Brain pericyte (primary cell): Measurements from ENCODE around the gene FLT3LG.

Source experiments
- DNase-seq: peaks from one replicate; pipeline ENCODE4 v3.0.0-alpha.2; 2012; ENCODE audit warnings: low read depth, low spot score

Gene FLT3LG, protein sequence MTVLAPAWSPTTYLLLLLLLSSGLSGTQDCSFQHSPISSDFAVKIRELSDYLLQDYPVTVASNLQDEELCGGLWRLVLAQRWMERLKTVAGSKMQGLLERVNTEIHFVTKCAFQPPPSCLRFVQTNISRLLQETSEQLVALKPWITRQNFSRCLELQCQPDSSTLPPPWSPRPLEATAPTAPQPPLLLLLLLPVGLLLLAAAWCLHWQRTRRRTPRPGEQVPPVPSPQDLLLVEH

DNA sequence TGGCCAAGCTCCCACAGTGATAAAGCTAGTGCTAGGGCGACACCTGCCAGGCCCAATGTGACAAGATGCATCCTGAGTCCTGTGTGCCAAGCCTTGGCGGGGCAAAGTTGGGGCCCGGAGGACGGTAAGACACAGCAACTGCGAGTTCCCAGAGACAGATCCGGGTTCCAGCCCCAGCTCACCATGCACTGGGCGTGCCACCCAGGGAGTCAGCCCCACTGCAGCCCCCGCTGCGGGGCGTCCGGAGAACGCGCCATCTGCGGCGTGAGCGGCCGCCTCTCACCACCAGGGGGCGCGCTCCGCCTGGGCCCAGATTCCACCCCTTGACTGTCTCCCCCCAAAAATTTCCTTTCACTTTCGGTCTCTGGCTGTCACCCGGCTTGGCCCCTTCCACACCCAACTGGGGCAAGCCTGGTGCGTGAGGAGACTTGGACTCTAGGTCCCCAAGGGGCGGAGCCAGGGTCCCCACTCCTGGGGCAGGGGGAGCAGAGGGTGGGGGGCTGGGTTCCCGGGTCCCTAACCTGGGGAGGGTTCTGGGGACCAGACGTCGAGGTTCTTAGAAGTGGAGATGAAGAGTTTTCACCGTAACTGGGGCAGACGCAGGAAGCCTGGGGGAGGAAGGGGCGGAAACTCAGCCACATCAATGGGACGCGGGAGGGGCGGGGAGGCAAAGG lies at the start of gene FLT3LG:
FLT3LG (plus strand) TSS at position 348 of the 674 bp plus-strand sequence. CDS start 425 bp downstream, outside the sequence.
- DNase-seq = no peak

DNA sequence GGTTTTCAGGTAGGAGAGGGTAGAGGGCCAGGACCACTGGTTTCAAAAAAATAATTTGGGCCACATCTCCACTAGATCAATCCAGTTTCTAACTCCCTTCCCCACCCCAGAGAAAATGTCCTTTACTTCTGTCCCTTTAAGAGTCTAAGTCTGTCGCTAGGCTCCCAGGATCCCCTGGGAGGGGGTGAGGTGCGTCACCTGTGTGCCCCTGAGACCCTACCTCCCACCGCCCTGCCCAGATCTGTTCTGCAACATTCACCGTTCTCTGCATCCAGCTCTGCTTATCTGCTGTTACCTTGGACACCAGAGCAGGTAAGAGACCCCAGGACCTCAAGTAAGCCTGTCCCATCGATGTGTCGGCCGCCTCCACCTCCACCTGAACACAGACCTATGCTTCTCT lies 48.8 kb upstream of the FLT3LG start, which contains the start of gene GFY:
GFY (plus strand) TSS at position 211 of the 400 bp plus-strand sequence. CDS start 1,043 bp downstream, outside the sequence.
- DNase-seq = no peak

DNA sequence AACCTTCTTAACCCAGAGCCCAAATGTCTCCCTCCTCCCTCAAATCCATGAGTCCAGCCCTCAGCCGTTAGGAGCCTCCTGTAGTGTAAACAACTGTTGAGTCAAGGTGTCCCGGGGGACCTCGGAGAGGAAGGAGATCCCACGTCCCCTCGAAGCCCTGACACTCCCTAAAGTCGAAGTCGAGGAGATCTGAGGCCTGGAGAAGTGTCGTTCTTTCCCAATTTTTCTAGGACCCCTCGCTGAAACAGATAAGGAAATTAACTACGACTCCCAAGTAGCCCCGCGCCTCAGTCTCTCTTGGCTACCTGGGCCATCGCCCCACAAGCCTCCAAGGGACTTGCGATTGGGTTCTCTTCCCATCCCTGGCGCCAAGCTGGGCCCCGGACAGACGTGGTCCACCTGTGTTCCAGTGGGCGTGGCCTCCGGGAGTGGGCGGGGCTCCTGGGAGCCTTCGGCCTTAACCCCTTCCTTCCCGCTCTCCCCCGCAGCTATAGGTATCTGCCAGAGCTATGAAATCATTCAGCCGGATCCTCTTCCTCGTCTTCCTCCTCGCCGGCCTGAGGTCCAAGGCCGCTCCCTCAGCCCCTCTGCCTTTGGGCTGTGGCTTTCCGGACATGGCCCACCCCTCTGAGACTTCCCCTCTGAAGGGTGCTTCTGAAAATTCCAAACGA lies 48.0 kb upstream of the FLT3LG start:
- DNase-seq = no peak

DNA sequence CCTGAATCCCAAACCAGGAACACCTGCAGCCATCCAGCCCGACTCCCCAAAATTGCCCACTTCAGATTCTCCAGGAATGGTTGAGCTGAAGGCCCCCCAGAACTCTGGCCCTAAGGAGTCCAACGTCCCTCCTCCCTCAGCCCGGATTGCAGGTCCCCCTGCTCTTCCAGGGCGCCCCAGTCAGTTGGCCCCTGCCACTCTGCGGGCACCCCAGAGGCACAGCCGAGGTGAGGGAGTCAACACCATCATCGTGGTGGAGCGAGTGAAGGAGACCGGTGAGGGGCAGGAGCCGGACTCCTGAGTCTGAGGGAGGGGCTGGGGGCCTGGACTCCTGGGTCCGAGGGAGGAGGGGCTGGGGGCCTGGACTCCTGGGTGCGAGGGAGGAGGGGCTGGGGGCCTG lies 46.7 kb upstream of the FLT3LG start:
- no peak for DNase-seq

DNA sequence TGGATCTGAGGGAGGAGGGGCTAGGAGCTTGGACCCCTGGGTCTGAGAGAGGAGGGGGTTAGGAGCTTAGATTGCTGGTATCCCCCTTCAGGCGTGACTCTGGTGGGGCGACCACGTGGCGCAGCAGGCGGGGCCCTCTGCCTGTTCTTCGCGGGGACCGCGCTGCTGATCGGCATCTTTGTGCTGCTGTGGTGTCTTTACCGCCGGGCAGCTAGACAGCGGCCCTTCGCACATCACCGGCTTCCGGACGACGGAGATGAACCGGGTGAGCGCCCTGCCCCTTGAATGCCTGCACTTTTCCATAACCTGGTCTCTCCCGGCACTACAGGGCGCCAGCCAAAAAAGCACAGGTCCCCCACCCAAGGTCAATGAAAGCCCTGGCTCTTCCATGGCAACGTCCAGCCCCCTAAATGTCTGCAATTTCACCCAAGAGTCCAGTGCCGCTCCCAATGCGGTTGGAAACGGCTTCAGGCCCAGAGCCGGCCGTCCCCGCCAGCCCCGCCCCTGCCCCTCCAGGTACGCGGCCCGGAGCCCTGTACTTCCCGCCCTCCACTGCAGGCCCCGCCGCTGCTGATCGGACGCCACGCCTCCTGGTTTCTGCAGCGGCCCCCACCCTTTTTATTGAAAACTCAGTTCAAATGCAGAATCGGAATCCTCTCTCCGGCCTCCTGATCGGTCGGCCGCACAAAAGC lies 46.0 kb upstream of the FLT3LG start:
- DNase-seq = no peak

DNA sequence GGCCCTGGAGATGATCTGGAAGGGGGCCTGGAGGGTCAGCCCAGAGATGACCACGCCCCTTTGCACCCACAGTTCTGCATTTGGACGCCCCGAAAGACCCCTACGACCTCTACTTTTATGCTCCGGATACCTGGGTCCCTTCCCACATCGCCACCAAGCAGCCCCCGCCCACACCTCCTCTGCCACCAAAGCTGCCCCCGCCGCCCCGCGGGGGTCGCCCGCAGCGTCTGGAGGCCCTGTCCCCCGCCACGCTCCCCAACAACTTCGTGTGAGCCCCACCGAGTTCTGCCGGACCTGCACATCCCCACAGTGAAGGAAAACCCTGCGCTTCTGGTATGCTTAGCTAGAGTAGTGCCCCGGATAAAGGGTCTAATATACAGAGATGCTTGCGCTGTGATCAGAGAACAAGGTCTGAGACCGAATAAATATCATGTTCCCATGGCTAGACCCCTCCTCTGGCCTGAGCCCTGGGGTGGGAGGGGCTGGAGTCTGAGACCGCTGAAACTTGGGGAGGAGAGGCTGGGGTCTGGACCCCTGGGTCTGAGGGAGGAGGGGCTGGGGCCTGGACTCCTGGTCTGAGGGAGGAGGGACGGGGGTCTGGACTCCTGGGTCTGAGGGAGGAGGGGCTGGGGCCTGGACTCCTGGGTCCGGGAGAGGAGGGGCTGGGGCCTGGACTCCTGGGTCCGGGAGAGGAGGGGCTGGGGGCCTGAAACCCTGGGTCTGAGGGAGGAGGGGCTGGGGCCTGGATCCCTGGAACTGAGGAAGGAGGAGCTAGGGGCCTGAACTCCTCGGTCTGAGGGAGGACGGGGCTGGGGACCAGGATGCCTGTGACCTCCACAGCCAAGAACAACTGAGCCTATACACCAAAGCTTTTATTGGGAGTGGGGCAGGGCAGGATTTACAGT lies 45.2 kb upstream of the FLT3LG start:
- no peak for DNase-seq

DNA sequence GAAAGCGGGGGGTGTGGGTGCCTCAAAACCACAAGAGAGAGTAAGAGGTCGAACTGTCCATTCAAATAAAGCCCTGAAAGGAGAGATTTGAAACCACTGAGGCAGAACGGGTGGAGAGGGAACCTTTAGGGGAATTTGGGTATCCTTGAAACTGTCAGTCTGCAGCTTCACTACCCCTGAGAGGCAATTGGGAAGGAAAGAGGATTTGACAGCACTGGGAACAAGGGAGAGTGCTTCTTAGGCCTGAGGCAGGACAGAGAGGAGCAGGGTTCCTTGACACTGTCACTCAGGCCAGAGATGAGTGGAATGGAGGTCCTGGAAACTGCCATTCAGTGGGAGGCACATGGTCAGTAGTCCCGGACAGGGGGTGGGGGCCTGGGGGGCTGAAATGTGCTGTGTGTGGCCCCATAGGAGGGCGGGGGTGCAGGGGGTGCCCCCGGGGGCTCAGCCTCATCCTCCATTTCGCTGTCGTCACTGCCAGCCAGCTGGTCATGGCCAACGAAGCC lies 43.8 kb upstream of the FLT3LG start:
- no peak for DNase-seq

DNA sequence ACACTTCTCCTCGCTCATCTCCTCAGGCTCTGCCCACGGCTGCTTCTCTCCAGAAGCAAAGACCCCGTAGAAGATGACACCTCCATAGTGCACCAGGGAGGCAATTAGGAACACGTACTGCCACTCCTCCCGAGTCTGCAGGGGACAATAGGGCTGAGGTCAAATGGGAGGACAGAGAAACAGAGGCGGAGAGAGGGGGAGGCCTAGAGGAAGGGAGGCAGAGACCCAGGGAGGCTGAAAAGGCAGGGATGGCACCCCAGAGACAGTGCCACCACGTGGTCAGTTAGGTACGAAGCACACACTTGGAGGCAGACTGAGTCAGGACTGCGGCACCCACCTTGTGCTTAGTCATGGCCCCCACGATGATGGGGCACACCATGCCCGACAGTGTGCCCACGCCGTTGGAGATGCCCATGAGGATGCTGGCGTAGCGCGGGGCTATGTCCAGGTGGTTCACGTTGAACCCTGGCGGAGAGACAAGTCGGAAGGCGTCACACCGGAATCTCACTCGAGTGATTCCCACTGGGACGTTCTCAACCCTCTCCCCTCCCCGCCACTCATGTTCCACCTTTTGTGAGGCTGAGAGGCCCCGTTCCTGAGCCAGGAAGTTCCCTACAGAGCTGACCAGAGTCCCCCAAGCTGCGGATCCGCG lies 43.2 kb upstream of the FLT3LG start:
- no peak for DNase-seq

DNA sequence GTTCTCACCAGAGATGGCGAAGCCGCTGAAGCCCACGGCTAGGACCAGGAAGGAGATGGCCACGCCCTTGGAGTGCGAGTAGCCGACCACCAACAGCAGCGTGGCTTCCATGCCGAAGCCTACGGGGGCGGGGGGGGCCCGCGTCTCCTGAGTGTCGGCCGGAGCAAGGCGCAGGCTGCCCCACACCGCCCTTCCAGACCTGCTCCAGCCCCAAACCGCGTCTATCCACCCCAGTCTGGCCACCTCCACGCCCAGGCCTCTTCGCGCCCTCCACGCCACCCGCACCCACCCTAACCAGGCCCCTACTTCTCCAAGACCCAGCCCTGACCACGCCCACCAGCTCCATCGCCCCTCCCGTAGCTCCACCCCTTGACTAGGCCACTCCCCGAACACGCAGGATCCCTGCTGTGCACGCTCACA lies 42.7 kb upstream of the FLT3LG start:
- no peak for DNase-seq

DNA sequence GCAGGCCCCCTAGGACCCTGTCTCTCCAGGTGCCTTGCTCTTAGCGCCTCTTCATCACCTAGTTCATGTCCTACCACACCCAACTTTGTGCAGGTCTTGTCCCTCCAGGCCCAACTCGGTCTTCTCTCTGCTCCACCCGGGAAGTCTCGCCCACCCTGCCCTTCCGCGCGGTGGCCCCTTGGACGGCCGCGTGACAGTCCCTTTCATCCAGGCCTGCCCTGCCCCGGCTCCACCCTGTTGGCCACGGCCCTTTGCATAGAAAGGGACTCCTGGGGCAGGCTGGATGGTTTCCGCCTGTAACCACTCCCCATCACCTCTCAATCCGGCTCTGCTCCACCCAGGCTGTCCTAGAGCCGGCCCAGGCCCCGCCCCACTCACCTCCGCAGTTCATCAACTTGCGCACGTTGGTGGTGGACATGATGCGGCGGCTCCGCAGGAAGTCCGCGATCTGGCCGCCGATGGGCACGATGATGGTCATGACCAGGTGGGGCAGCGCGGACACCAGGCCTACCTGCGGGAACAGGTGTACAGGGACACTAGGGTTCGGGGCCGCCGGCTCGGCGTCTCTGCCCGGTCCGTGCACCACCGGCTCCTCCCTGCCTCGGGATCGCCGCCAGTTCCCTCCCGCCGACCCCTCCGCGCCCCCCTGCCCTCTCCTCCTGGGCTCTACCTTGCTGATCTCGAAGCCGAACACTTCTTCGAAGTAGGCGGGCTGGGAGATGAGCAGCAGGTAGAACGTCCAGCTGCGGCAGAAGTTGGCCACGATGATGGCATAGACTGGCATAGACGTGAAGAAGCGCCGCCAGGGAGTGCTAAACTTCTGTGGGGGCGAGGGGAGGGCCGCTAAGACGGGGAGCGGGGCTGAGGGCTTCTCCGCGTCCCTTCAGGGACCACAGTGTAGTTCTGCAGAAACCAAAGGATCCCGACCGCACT lies 41.6 kb upstream of the FLT3LG start:
- no peak for DNase-seq

DNA sequence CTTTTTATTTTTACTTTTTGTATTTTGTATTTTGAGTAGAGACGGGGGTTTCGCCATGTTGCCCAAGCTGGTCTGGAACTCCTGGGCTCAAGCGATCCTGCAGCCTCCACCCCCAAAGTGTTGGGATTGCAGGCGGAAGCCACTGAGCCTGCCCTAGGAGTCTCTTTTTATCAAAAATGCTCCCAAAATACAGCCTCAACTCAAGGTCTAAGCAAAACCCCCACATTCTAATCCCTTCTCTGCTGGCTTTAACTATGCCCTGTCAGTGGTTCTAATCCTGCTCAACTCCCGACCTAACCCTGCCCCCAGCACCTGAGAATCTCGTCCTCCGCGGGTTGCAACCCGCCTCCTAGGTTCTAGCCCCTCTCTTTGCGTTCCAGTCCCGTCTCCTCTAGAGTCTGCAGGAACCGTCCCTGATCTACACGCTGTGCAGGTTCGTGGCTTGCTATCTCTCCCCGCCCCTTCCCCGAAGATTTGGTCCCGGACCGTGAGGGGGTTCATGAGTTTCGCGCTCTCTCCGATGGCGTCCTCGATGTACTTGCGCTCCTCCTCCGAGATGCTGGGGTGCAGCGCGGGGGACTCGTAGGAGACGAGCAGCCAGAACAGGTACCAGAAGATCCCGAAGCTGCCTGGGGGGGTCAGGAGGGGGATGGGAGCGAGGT lies 40.6 kb upstream of the FLT3LG start:
- DNase-seq = no peak

DNA sequence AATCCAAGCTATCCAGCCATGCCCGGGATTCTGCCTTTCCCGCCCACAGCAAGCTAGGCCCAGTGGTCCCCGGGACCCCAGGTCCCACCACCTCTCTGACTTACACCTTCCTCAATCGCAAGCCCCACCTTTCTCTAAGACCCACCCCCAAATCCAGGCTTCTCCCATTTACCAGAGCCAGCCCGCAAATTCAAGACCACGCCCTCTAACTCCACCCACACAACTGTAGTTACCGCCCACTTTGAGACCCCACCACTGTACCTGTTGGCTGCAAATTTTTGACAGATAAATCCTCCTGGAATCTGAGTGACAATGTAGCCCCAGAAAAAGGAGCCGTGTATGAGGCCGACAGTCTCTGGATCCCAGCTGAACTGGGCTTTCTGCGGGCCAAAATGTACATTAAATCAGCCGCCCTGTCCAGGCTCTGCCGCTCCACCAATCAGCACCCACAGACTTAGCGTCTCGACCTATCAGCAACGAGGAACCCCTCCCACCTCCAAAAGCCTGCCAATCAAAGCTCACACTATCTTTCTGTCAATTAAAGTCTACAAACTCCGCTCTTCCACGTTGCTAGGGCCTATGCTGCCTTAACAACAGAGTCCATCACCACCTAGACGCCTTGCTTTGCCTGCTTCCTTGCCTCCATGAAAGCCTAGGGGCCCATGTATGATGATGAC lies 39.0 kb upstream of the FLT3LG start:
- DNase-seq = no peak

DNA sequence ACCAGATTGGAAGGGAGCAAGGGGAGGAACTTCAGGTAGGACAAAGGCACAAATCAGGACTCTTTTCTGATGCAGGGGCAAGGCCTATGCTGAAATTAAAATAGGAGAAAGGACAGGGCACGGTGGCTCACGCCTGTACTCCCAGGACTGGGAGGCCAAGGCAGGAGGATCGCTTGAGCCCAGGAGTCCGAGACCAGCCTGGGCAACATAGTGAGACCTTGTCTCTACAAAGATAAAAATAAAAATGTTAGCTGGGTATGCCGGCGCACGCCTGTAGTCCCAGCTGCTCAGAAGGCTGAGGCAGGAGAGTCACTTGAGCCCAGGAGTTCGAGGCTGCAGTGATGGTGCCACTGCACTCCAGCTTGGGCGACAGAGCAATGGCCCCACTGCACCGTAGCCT lies 38.3 kb upstream of the FLT3LG start:
- DNase-seq = no peak

DNA sequence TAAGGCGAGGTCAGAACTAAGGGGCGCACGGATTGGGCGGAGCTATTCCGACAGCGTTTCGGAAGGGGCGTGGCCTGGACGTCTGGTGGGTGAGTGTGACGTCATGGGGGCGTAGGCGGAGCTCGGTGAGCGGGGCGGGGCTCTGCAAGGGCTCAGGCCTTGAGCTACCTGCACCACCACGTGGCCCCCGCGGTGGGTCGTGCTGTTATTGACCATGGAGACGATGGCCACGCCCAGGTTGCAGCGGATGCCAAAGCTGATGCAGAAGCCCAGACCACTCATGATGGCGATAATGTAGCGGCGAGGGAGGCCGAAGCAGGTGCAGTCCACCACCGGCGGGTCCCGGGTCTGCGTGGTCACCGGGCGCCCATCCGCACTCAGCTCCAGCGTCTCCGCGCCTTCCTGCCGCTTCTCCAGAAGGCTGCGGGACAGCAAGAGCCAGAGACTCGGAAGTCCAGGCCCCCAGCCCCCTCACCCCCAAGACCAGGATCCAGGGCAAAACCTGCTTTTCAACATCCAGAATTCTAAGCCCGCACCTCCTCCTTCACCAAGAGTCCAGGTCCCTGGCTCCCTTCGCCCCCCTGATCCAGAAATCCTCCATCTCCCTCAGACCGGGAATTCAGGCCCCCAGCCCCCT lies 37.5 kb upstream of the FLT3LG start:
- no peak for DNase-seq

DNA sequence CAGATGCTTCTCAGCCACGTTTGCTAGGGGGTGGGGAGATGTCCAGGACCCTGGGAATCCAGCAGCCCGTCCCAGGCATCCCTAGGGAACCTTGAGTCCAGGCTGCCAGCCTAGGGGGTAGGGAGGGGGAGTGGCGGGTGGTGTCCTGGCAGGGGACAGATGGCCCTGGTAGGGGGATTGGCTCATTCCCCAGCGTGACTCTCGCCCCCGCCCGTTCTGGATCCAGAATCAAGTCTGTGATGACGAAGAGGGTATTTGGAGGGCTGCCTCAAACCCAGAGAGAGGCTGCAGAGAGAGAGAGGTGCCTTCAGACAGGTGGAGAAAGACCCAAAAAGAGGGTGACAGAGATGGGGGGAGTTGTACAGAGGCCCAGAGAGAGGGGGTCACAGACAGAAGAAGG lies 36.8 kb upstream of the FLT3LG start:
- DNase-seq = no peak

DNA sequence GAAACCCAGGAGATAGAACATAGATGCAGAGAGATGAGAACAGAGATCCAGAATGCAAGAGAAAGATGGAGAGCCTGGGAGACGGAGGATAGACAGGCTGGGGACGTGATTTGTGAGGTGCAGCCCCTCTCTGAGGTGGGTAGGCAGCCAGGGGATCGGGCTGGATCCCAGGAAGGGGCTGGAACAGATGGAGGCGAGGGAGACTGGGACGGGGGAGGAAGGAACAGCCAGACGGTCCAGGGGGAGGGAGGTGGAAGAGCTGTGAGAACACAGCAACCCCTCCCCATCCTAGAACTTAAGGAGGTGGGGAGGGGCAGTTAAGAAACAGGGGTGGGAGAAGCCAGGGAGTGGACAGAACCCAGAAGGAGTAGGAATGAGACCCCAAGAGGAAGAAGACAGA lies 35.8 kb upstream of the FLT3LG start:
- DNase-seq = no peak

DNA sequence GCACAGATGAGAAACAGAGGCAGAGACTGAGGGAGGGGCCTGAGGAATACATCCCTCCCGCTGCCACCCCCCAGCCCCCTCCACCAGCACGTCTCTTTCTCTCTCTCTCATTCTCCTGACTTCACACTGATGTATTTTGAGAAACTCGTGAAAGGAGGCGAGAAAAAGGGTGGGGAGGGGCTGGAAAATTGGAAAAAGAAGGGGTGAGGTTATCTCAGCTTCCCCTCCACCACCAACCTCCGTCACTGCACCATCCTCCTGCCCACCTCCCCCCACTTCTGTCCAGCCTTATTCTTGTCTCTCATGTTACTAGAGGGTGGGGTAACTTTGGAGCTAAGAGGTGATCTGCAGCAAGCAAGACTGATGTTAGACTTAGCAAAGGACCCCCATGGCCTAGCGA lies 34.2 kb upstream of the FLT3LG start:
- no peak for DNase-seq
